ENCODE data around the gene TTC12.

- TF ChIP-seq POLR2A (IDR thresholded peaks at IDR 0.05), result no peak
- TF ChIP-seq, protein P1, sequence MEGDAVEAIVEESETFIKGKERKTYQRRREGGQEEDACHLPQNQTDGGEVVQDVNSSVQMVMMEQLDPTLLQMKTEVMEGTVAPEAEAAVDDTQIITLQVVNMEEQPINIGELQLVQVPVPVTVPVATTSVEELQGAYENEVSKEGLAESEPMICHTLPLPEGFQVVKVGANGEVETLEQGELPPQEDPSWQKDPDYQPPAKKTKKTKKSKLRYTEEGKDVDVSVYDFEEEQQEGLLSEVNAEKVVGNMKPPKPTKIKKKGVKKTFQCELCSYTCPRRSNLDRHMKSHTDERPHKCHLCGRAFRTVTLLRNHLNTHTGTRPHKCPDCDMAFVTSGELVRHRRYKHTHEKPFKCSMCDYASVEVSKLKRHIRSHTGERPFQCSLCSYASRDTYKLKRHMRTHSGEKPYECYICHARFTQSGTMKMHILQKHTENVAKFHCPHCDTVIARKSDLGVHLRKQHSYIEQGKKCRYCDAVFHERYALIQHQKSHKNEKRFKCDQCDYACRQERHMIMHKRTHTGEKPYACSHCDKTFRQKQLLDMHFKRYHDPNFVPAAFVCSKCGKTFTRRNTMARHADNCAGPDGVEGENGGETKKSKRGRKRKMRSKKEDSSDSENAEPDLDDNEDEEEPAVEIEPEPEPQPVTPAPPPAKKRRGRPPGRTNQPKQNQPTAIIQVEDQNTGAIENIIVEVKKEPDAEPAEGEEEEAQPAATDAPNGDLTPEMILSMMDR (IDR thresholded peaks at IDR 0.05), result no peak
Observed at GRCh38 chr11:113286509-113287497, 27.6 kb upstream of the TTC12 start.

All from prostate gland (tissue), 2 donors.